Hematopoietic multipotent progenitor cell treated with erythropoietin and hydrocortisone succinate and interleukin-3 and kit ligand, for 17 days (in vitro differentiated cells): ENCODE results near the gene USP17L19.
"Not testable (repeated sequence)": the region's sequence is repeated elsewhere in the genome, so short reads cannot be mapped to it uniquely, and the experiment has no call there.

ENCODE experiments used
- DNase-seq: peaks from one replicate; pipeline ENCODE4 v3.0.0-alpha.2; 2015; ENCODE audit warnings: low spot score

Gene USP17L19, protein sequence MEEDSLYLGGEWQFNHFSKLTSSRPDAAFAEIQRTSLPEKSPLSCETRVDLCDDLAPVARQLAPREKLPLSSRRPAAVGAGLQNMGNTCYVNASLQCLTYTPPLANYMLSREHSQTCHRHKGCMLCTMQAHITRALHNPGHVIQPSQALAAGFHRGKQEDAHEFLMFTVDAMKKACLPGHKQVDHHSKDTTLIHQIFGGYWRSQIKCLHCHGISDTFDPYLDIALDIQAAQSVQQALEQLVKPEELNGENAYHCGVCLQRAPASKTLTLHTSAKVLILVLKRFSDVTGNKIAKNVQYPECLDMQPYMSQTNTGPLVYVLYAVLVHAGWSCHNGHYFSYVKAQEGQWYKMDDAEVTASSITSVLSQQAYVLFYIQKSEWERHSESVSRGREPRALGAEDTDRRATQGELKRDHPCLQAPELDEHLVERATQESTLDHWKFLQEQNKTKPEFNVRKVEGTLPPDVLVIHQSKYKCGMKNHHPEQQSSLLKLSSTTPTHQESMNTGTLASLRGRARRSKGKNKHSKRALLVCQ

DNA sequence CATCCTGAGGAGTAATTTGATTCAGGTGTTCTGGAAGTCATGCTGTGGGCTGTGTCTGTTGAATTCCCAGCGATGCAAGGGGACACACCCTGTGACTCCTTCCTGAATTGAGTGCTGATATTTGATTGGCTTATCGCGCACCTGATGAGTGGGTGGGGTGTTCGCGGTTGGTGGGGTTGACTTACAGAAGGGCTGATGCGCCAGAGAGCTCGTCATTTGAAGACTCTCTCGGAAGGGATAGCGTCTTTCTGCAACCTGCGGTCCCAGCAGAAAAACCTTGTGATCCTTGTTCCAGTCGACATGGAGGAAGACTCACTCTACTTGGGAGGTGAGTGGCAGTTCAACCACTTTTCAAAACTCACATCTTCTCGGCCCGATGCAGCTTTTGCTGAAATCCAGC is at the start of gene USP17L19:
USP17L19 (plus strand) TSS at position 301 of the 400 bp plus-strand sequence; CDS start at position 301, 0 bp downstream.
- not testable (repeated sequence) for DNase-seq

DNA sequence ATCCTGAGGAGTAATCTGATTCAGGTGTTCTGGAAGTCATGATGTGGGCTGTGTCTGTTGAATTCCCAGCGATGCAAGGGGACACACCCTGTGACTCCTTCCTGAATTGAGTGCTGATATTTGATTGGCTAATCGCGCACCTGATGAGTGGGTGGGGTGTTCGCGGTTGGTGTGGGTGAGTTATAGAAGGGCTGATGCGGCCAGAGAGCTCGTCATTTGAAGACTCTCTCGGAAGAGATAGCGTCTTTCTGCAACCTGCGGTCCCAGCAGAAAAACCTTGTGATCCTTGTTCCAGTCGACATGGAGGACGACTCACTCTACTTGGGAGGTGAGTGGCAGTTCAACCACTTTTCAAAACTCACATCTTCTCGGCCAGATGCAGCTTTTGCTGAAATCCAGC is 42.8 kb upstream of the USP17L19 start, which contains the start of gene USP17L10:
USP17L10 (plus strand) TSS at position 301 of the 400 bp plus-strand sequence; CDS start at position 301, 0 bp downstream.
- not testable (repeated sequence) for DNase-seq

DNA sequence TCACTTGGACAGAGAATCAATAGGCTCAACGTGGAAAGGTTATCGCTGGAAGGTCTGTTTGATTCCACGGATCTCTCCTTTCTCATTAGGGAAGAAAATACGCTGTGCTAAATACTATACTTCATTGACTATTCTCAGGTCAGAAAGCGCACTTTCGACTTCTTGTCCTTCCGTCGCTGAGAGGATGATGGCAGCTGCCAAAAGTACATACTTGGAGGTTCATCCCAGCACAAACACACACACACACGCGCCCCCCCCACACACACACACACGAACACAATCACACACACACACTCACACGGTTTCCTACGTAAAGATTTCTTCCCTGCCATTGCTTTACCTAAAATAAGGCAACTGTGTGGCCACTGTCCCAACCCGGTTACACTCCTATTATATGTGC is 38.5 kb upstream of the USP17L19 start:
- DNase-seq = not testable (repeated sequence)

DNA sequence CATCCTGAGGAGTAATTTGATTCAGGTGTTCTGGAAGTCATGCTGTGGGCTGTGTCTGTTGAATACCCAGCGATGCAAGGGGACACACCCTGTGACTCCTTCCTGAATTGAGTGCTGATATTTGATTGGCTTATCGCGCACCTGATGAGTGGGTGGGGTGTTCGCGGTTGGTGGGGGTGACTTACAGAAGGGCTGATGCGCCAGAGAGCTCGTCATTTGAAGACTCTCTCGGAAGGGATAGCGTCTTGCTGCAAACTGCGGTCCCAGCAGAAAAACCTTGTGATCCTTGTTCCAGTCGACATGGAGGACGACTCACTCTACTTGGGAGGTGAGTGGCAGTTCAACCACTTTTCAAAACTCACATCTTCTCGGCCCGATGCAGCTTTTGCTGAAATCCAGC is 38.1 kb upstream of the USP17L19 start, which contains the start of gene USP17L11:
USP17L11 (plus strand) TSS at position 301 of the 400 bp plus-strand sequence; CDS start at position 301, 0 bp downstream.
- not testable (repeated sequence) for DNase-seq

DNA sequence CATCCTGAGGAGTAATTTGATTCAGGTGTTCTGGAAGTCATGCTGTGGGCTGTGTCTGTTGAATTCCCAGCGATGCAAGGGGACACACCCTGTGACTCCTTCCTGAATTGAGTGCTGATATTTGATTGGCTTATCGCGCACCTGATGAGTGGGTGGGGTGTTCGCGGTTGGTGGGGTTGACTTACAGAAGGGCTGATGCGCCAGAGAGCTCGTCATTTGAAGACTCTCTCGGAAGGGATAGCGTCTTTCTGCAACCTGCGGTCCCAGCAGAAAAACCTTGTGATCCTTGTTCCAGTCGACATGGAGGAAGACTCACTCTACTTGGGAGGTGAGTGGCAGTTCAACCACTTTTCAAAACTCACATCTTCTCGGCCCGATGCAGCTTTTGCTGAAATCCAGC is 33.3 kb upstream of the USP17L19 start, which contains the start of gene USP17L12:
USP17L12 (plus strand) TSS at position 301 of the 400 bp plus-strand sequence; CDS start at position 301, 0 bp downstream.
- not testable (repeated sequence) for DNase-seq

DNA sequence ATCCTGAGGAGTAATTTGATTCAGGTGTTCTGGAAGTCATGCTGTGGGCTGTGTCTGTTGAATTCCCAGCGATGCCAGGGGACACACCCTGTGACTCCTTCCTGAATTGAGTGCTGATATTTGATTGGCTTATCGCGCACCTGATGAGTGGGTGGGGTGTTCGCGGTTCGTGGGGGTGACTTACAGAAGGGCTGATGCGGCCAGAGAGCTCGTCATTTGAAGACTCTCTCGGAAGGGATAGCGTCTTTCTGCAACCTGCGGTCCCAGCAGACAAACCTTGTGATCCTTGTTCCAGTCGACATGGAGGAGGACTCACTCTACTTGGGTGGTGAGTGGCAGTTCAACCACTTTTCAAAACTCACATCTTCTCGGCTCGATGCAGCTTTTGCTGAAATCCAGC is 28.6 kb upstream of the USP17L19 start, which contains the start of gene USP17L13:
USP17L13 (plus strand) TSS at position 301 of the 400 bp plus-strand sequence; CDS start at position 301, 0 bp downstream.
- not testable (repeated sequence) for DNase-seq

DNA sequence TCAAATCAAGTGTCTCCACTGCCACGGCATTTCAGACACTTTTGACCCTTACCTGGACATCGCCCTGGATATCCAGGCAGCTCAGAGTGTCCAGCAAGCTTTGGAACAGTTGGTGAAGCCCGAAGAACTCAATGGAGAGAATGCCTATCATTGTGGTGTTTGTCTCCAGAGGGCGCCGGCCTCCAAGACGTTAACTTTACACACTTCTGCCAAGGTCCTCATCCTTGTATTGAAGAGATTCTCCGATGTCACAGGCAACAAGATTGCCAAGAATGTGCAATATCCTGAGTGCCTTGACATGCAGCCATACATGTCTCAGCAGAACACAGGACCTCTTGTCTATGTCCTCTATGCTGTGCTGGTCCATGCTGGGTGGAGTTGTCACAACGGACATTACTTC is 22.9 kb upstream of the USP17L19 start:
- not testable (repeated sequence) for DNase-seq

DNA sequence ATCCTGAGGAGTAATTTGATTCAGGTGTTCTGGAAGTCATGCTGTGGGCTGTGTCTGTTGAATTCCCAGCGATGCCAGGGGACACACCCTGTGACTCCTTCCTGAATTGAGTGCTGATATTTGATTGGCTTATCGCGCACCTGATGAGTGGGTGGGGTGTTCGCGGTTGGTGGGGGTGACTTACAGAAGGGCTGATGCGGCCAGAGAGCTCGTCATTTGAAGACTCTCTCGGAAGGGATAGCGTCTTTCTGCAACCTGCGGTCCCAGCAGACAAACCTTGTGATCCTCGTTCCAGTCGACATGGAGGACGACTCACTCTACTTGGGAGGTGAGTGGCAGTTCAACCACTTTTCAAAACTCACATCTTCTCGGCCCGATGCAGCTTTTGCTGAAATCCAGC is 19.1 kb upstream of the USP17L19 start, which contains the start of gene USP17L15:
USP17L15 (plus strand) TSS at position 301 of the 400 bp plus-strand sequence; CDS start at position 301, 0 bp downstream.
- not testable (repeated sequence) for DNase-seq

DNA sequence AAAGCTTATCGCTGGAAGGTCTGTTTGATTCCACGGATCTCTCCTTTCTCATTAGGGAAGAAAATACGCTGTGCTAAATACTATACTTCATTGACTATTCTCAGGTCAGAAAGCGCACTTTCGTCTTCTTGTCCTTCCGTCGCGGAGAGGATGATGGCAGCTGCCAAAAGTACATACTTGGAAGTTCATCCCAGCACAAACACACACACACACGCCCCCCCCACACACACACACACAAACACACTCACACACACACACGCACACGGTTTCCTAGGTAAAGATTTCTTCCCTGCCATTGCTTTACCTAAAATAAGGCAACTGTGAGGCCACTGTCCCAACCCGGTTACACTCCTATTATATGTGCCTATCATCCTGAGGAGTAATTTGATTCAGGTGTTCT is 14.7 kb upstream of the USP17L19 start:
- not testable (repeated sequence) for DNase-seq

DNA sequence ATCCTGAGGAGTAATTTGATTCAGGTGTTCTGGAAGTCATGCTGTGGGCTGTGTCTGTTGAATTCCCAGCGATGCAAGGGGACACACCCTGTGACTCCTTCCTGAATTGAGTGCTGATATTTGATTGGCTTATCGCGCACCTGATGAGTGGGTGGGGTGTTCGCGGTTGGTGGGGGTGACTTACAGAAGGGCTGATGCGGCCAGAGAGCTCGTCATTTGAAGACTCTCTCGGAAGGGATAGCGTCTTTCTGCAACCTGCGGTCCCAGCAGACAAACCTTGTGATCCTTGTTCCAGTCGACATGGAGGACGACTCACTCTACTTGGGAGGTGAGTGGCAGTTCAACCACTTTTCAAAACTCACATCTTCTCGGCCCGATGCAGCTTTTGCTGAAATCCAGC is 9.6 kb upstream of the USP17L19 start, which contains the start of gene USP17L17:
USP17L17 (plus strand) TSS at position 301 of the 400 bp plus-strand sequence; CDS start at position 301, 0 bp downstream.
- not testable (repeated sequence) for DNase-seq

DNA sequence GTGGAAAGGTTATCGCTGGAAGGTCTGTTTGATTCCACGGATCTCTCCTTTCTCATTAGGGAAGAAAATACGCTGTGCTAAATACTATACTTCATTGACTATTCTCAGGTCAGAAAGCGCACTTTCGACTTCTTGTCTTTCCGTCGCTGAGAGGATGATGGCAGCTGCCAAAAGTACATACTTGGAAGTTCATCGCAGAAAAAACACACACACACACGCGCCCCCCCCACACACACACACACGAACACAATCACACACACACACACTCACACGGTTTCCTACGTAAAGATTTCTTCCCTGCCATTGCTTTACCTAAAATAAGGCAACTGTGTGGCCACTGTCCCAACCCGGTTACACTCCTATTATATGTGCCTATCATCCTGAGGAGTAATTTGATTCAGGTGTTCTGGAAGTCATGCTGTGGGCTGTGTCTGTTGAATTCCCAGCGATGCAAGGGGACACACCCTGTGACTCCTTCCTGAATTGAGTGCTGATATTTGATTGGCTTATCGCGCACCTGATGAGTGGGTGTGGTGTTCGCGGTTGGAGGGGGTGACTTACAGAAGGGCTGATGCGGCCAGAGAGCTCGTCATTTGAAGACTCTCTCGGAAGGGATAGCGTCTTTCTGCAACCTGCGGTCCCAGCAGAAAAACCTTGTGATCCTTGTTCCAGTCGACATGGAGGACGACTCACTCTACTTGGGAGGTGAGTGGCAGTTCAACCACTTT is 5.1 kb upstream of the USP17L19 start, which contains the start of gene USP17L18:
USP17L18 (plus strand) TSS at position 678 of the 728 bp plus-strand sequence; CDS start at position 678, 0 bp downstream.
- DNase-seq = not testable (repeated sequence)

DNA sequence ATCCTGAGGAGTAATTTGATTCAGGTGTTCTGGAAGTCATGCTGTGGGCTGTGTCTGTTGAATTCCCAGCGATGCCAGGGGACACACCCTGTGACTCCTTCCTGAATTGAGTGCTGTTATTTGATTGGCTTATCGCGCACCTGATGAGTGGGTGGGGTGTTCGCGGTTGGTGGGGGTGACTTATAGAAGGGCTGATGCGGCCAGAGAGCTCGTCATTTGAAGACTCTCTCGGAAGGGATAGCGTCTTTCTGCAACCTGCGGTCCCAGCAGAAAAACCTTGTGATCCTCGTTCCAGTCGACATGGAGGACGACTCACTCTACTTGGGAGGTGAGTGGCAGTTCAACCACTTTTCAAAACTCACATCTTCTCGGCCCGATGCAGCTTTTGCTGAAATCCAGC is 4.6 kb downstream of the USP17L19 start, which contains the start of gene USP17L20:
USP17L20 (plus strand) TSS at position 301 of the 400 bp plus-strand sequence; CDS start at position 301, 0 bp downstream.
- not testable (repeated sequence) for DNase-seq

DNA sequence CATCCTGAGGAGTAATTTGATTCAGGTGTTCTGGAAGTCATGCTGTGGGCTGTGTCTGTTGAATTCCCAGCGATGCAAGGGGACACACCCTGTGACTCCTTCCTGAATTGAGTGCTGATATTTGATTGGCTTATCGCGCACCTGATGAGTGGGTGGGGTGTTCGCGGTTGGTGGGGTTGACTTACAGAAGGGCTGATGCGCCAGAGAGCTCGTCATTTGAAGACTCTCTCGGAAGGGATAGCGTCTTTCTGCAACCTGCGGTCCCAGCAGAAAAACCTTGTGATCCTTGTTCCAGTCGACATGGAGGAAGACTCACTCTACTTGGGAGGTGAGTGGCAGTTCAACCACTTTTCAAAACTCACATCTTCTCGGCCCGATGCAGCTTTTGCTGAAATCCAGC is 9.4 kb downstream of the USP17L19 start, which contains the start of gene USP17L21:
USP17L21 (plus strand) TSS at position 301 of the 400 bp plus-strand sequence; CDS start at position 301, 0 bp downstream.
- not testable (repeated sequence) for DNase-seq

DNA sequence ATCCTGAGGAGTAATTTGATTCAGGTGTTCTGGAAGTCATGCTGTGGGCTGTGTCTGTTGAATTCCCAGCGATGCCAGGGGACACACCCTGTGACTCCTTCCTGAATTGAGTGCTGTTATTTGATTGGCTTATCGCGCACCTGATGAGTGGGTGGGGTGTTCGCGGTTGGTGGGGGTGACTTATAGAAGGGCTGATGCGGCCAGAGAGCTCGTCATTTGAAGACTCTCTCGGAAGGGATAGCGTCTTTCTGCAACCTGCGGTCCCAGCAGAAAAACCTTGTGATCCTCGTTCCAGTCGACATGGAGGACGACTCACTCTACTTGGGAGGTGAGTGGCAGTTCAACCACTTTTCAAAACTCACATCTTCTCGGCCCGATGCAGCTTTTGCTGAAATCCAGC is 14.1 kb downstream of the USP17L19 start, which contains the start of gene USP17L22:
USP17L22 (plus strand) TSS at position 301 of the 400 bp plus-strand sequence; CDS start at position 301, 0 bp downstream.
- not testable (repeated sequence) for DNase-seq

DNA sequence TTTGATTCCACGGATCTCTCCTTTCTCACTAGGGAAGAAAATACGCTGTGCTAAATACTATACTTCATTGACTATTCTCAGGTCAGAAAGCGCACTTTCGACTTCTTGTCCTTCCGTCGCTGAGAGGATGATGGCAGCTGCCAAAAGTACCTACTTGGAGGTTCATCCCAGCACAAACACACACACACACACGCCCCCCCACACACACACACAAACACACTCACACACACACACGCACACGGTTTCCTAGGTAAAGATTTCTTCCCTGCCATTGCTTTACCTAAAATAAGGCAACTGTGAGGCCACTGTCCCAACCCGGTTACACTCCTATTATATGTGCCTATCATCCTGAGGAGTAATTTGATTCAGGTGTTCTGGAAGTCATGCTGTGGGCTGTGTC is 18.5 kb downstream of the USP17L19 start:
- DNase-seq = not testable (repeated sequence)
